ENCODE results near the gene PDZD2.
"Not testable (repeated sequence)": the region's sequence is repeated elsewhere in the genome, so short reads cannot be mapped to it uniquely, and the experiment has no call there.

PDZD2 gene

GRCh38 chr5:31937703-31938102 is 298.8 kb downstream of the PDZD2 start:
- no peak for DNase-seq

GRCh38 chr5:31939151-31939550 is 300.2 kb downstream of the PDZD2 start:
- no peak for DNase-seq

GRCh38 chr5:31941151-31941755 is 302.3 kb downstream of the PDZD2 start:
- DNase-seq = no peak

GRCh38 chr5:31942546-31942945 is 303.6 kb downstream of the PDZD2 start:
- no peak for DNase-seq

GRCh38 chr5:31944684-31945445 is 305.9 kb downstream of the PDZD2 start:
- DNase-seq = peak; percentile 82 to 90

GRCh38 chr5:31948006-31948405 is 309.1 kb downstream of the PDZD2 start:
- no peak for DNase-seq

- no peak for DNase-seq
Observed at GRCh38 chr5:31952067-31952466, 313.1 kb downstream of the PDZD2 start.

- no peak for DNase-seq
Observed at GRCh38 chr5:31954091-31954490, 315.2 kb downstream of the PDZD2 start.

GRCh38 chr5:31957151-31957550 is 318.2 kb downstream of the PDZD2 start:
- DNase-seq = no peak

GRCh38 chr5:31962351-31962751 is 323.4 kb downstream of the PDZD2 start:
- no peak for DNase-seq

- DNase-seq = no peak
Observed at GRCh38 chr5:31962871-31963307, 324.0 kb downstream of the PDZD2 start.

- no peak for DNase-seq
Observed at GRCh38 chr5:31963358-31964006, 324.6 kb downstream of the PDZD2 start.

GRCh38 chr5:31964007-31964360 is 325.1 kb downstream of the PDZD2 start:
- DNase-seq = no peak

GRCh38 chr5:31965227-31965626 is 326.3 kb downstream of the PDZD2 start:
- DNase-seq = no peak

GRCh38 chr5:31966936-31967335 is 328.0 kb downstream of the PDZD2 start:
- DNase-seq = no peak

GRCh38 chr5:31967461-31967860 is 328.5 kb downstream of the PDZD2 start:
- DNase-seq = no peak

GRCh38 chr5:31972558-31972957 is 333.6 kb downstream of the PDZD2 start:
- DNase-seq = no peak

- DNase-seq = not testable (repeated sequence)
Observed at GRCh38 chr5:31975189-31975612, 336.3 kb downstream of the PDZD2 start.

GRCh38 chr5:31976169-31976568 is 337.2 kb downstream of the PDZD2 start:
- DNase-seq = no peak

GRCh38 chr5:31981361-31981945 is 342.5 kb downstream of the PDZD2 start:
- DNase-seq = no peak

- DNase-seq = no peak
Observed at GRCh38 chr5:31982027-31982426, 343.1 kb downstream of the PDZD2 start.

GRCh38 chr5:31982621-31983020 is 343.7 kb downstream of the PDZD2 start:
- DNase-seq = no peak

- DNase-seq = no peak
Observed at GRCh38 chr5:31983851-31984250, 344.9 kb downstream of the PDZD2 start.

- DNase-seq = no peak
Observed at GRCh38 chr5:31984691-31985090, 345.8 kb downstream of the PDZD2 start.

Measured in SHP77 (cell line).